Measurements from ENCODE around the gene KCNF1. TPM values are rescaled to one million over a fixed set of nuclear protein-coding genes. Genes with fewer than 3 reads are reported as not detected.

Gene KCNF1
- total RNA-seq, 1 donor from 2014 or later: 1.6 TPM

DNA sequence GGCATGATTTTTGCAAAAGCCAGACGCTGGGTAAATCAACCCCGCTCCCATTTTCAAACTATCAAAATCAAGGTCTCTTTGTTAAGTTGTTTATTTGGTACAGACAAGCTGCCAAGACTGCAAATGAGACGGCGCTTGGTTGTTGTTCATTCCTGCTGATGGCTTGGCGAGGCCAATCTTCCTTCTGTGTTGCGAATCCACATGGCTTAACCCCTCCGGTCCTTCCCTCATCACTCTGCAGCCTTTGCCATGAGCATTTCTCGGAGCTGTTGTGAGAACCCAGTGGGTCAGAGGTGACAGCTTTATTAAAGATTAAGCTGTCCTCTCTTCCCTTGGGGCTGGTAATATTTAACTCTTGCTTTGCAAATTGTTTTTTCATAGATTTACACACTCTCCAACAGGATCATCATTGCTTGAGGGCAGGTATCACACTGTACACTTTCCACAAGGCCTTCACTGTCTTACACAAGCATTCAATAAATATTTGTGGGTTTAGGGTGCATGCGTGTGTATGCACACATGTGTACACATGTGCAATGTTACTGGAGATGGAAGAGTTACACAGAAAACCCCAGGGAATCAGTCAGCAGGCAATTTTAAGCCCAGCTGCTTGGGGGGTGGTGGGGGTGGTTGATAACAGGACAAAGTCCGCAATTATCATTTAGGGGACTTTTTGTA, 27.8 kb upstream of the KCNF1 start:
- H3K4me1 Mint-ChIP-seq (ENCODE audit: low read depth, unreplicated experiment): peaks cover 11% of the 10 kb centered on the region
- no peaks in the 10 kb centered on the region for H3K36me3 Mint-ChIP-seq (ENCODE audit: low read depth, unreplicated experiment)
- H3K9me3 Mint-ChIP-seq (ENCODE audit: unreplicated experiment): peaks cover 2% of the 10 kb centered on the region
- no peaks in the 10 kb centered on the region for H3K9me3 ChIP-seq (ENCODE audit: insufficient read depth, low read depth, low read length)
- TF ChIP-seq EZH2 (IDR thresholded peaks at IDR 0.05; ENCODE audit: insufficient read depth, low read length): no peak
- TF ChIP-seq, protein P1, sequence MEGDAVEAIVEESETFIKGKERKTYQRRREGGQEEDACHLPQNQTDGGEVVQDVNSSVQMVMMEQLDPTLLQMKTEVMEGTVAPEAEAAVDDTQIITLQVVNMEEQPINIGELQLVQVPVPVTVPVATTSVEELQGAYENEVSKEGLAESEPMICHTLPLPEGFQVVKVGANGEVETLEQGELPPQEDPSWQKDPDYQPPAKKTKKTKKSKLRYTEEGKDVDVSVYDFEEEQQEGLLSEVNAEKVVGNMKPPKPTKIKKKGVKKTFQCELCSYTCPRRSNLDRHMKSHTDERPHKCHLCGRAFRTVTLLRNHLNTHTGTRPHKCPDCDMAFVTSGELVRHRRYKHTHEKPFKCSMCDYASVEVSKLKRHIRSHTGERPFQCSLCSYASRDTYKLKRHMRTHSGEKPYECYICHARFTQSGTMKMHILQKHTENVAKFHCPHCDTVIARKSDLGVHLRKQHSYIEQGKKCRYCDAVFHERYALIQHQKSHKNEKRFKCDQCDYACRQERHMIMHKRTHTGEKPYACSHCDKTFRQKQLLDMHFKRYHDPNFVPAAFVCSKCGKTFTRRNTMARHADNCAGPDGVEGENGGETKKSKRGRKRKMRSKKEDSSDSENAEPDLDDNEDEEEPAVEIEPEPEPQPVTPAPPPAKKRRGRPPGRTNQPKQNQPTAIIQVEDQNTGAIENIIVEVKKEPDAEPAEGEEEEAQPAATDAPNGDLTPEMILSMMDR (IDR thresholded peaks at IDR 0.05; ENCODE audit: insufficient read depth, low read depth, low read length): no peak
- H3K79me2 ChIP-seq (ENCODE audit: insufficient read depth, low read length): no peaks in the 10 kb centered on the region
- H3K4me3 Mint-ChIP-seq (ENCODE audit: unreplicated experiment): no peak overlapping the region
- H4K20me1 ChIP-seq (ENCODE audit: insufficient read depth, low read length): no peaks in the 10 kb centered on the region
- no peak overlapping the region for H3K27ac ChIP-seq (ENCODE audit: low read depth, low read length)
- H3K27ac Mint-ChIP-seq (ENCODE audit: unreplicated experiment): no peak overlapping the region
- DNase-seq (ENCODE audit: low read depth) (no peak), FAIRE-seq (no peak)
- H3K4me1 ChIP-seq (ENCODE audit: insufficient read depth, low read length): no peaks in the 10 kb centered on the region
- H3K36me3 ChIP-seq (ENCODE audit: insufficient read depth, low read length): no peaks in the 10 kb centered on the region
- H3K9ac ChIP-seq (ENCODE audit: low read length): no peak overlapping the region
- no peak overlapping the region for H3K4me2 ChIP-seq (ENCODE audit: low read length)
- peaks cover 10% of the 10 kb centered on the region for H3K27me3 Mint-ChIP-seq (ENCODE audit: low read depth, unreplicated experiment)
- H2AFZ ChIP-seq (ENCODE audit: low read depth, low read length): no peak overlapping the region
- H3K4me3 ChIP-seq (ENCODE audit: insufficient read depth, low read depth, low read length): no peak overlapping the region
- H3K27me3 ChIP-seq (ENCODE audit: insufficient read depth, low read length): no peaks in the 10 kb centered on the region

- H3K36me3 Mint-ChIP-seq (ENCODE audit: low read depth, unreplicated experiment): no peaks in the 10 kb centered on the region
- H3K36me3 ChIP-seq (ENCODE audit: insufficient read depth, low read length): no peaks in the 10 kb centered on the region
- peaks cover 13% of the 10 kb centered on the region for H3K4me1 Mint-ChIP-seq (ENCODE audit: low read depth, unreplicated experiment)
- H3K27ac Mint-ChIP-seq (ENCODE audit: unreplicated experiment): peak overlapping the region; percentile 34
- H3K4me3 Mint-ChIP-seq (ENCODE audit: unreplicated experiment): no peak overlapping the region
- H3K9me3 ChIP-seq (ENCODE audit: insufficient read depth, low read depth, low read length): no peaks in the 10 kb centered on the region
- peaks cover 2% of the 10 kb centered on the region for H3K9me3 Mint-ChIP-seq (ENCODE audit: unreplicated experiment)
- H3K9ac ChIP-seq (ENCODE audit: low read length): no peak overlapping the region
- TF ChIP-seq EZH2 (IDR thresholded peaks at IDR 0.05; ENCODE audit: insufficient read depth, low read length): no peak
- TF ChIP-seq, protein P1 (IDR thresholded peaks at IDR 0.05; ENCODE audit: insufficient read depth, low read depth, low read length): no peak
- no peak overlapping the region for H3K4me2 ChIP-seq (ENCODE audit: low read length)
- no peak for DNase-seq (ENCODE audit: low read depth)
- H3K27me3 Mint-ChIP-seq (ENCODE audit: low read depth, unreplicated experiment): peaks cover 14% of the 10 kb centered on the region
- no peak overlapping the region for H3K27ac ChIP-seq (ENCODE audit: low read depth, low read length)
- no peak overlapping the region for H3K4me3 ChIP-seq (ENCODE audit: insufficient read depth, low read depth, low read length)
- H4K20me1 ChIP-seq (ENCODE audit: insufficient read depth, low read length): no peaks in the 10 kb centered on the region
- no peaks in the 10 kb centered on the region for H3K27me3 ChIP-seq (ENCODE audit: insufficient read depth, low read length)
- no peaks in the 10 kb centered on the region for H3K79me2 ChIP-seq (ENCODE audit: insufficient read depth, low read length)
- no peak for FAIRE-seq
- H2AFZ ChIP-seq (ENCODE audit: low read depth, low read length): no peak overlapping the region
- H3K4me1 ChIP-seq (ENCODE audit: insufficient read depth, low read length): no peaks in the 10 kb centered on the region
These were observed 27.2 kb upstream of the KCNF1 start for GRCh38 chr2:10884574-10884975.
